IMR-90 (cell line): ENCODE results near the gene TAT. TPM values are rescaled to one million over a fixed set of nuclear protein-coding genes. Genes with fewer than 3 reads are reported as not detected.

ENCODE experiments used
- ATAC-seq: fragments of 200-7000 bp; cut with Tn5 transposase; 2 replicates; pipeline ENCODE4 v1.9.1; 2020; ENCODE audit warnings: low read depth, mild to moderate bottlenecking, moderate library complexity
- BruUV-seq: library from RNA; stranded (reverse); fragments of 400-500 nt; replicated peaks from 2 replicates; lab custom pipeline; 2021; lab: Mats Ljungman, UMichigan
- CTCF ChIA-PET: fragments of 300-600 bp; formaldehyde crosslinking; extraction: SDS; loops from one replicate; lab custom pipeline; 2021; ENCODE audit warnings: antibody characterized with exemption; lab: Yijun Ruan, JAX
- POLR2A ChIA-PET: fragments of 300-600 bp; sonication (Branson Sonifier 250); formaldehyde crosslinking; loops from one replicate; lab custom pipeline; 2022; ENCODE audit warnings: antibody characterized with exemption; ENCODE audit not compliant: unreplicated experiment; lab: Charles Lee
- DNase-seq: peaks from one replicate; pipeline ENCODE4 v3.0.0; 2013
- H2AFZ ChIP-seq: replicated peaks from 2 replicates; pipeline ENCODE3; 2013; ENCODE audit warnings: low read length, mild to moderate bottlenecking; ENCODE audit not compliant: poor library complexity
- H2AK5ac ChIP-seq: 2 replicates; pipeline ENCODE4 v1.6.1; 2013; ENCODE audit warnings: low read depth, low read length, inconsistent platforms
- H2AK9ac ChIP-seq: replicated peaks from 2 replicates; pipeline ENCODE3; 2013; ENCODE audit warnings: mild to moderate bottlenecking, low read depth, low read length, moderate library complexity; ENCODE audit not compliant: poor library complexity
- H2BK120ac ChIP-seq: 2 replicates; pipeline ENCODE4 v1.6.1; 2013; ENCODE audit warnings: low read depth, low read length, inconsistent platforms
- H2BK15ac ChIP-seq: 3 replicates; pipeline ENCODE4 v1.6.1; 2013; ENCODE audit warnings: low read depth, low read length, inconsistent platforms
- H2BK20ac ChIP-seq: 2 replicates; pipeline ENCODE4 v1.6.1; 2013; ENCODE audit warnings: low read depth, mild to moderate bottlenecking, inconsistent platforms, low read length, moderate library complexity
- H2BK5ac ChIP-seq: 2 replicates; pipeline ENCODE4 v1.6.1; 2013; ENCODE audit warnings: mild to moderate bottlenecking, low read depth, low read length, inconsistent platforms; ENCODE audit not compliant: poor library complexity, severe bottlenecking
- H3K14ac ChIP-seq: replicated peaks from 2 replicates; pipeline ENCODE4 v1.6.1; 2013; ENCODE audit warnings: low read depth, low read length, inconsistent platforms
- H3K18ac ChIP-seq: 2 replicates; pipeline ENCODE4 v1.6.1; 2013; ENCODE audit warnings: low read depth, low read length, control low read depth
- H3K23ac ChIP-seq: 2 replicates; pipeline ENCODE4 v1.6.1; 2013; ENCODE audit warnings: low read depth, low read length, inconsistent platforms
- H3K27ac ChIP-seq: 2 replicates; pipeline ENCODE4 v1.5.1; 2013; ENCODE audit warnings: mild to moderate bottlenecking, control low read depth, low read length; ENCODE audit not compliant: insufficient read depth
- H3K27me3 ChIP-seq: 2 replicates; pipeline ENCODE4 v1.6.1; 2013; ENCODE audit warnings: low read length; ENCODE audit not compliant: control insufficient read depth, insufficient read depth
- H3K36me3 ChIP-seq: 2 replicates; pipeline ENCODE4 v1.6.1; 2013; ENCODE audit warnings: low read length, mixed read lengths; ENCODE audit not compliant: control insufficient read depth, insufficient read depth
- H3K4ac ChIP-seq: 2 replicates; pipeline ENCODE4 v1.6.1; 2013; ENCODE audit warnings: low read depth, low read length, inconsistent platforms
- H3K4me1 ChIP-seq: 2 replicates; pipeline ENCODE4 v1.6.1; 2013; ENCODE audit warnings: low read length, mixed read lengths; ENCODE audit not compliant: control insufficient read depth, insufficient read depth
- H3K4me2 ChIP-seq: 2 replicates; pipeline ENCODE4 v1.6.1; 2013; ENCODE audit warnings: low read depth, mild to moderate bottlenecking, control low read depth, low read length, moderate library complexity
- H3K4me3 ChIP-seq: 2 replicates; pipeline ENCODE4 v1.5.1; 2013; ENCODE audit warnings: low read depth, mild to moderate bottlenecking, control low read depth, low read length, moderate library complexity; ENCODE audit not compliant: insufficient read depth
- H3K56ac ChIP-seq: 2 replicates; pipeline ENCODE4 v1.6.1; 2013; ENCODE audit warnings: low read length, inconsistent platforms; ENCODE audit not compliant: insufficient read depth; ENCODE audit errors: extremely low read depth
- H3K79me1 ChIP-seq, 2 experiments: 2 replicates each; pipeline ENCODE4 v1.6.1; 2013; ENCODE audit warnings: low read length in 2 of 2, inconsistent platforms in 1 of 2, low read depth in 1 of 2
- H3K9ac ChIP-seq: 2 replicates; pipeline ENCODE4 v1.6.1; 2013; ENCODE audit warnings: low read depth, low read length, control low read depth
- H3K9me1 ChIP-seq: 2 replicates; pipeline ENCODE4 v1.6.1; 2013; ENCODE audit warnings: low read length, inconsistent platforms; ENCODE audit not compliant: insufficient read depth
- H3K9me3 ChIP-seq: 2 replicates; pipeline ENCODE4 v1.6.1; 2013; ENCODE audit warnings: low read length; ENCODE audit not compliant: control insufficient read depth, insufficient read depth
- H4K20me1 ChIP-seq: 2 replicates; pipeline ENCODE4 v1.6.1; 2013; ENCODE audit warnings: low read length, inconsistent platforms; ENCODE audit not compliant: insufficient read depth
- H4K5ac ChIP-seq: 2 replicates; pipeline ENCODE4 v1.6.1; 2013; ENCODE audit warnings: mild to moderate bottlenecking, low read depth, low read length, control low read depth
- H4K8ac ChIP-seq, 2 experiments: 2 replicates each; pipeline ENCODE4 v1.6.1; 2013; ENCODE audit warnings: low read depth in 2 of 2, low read length in 2 of 2, control low read depth in 1 of 2, inconsistent platforms in 1 of 2
- H4K91ac ChIP-seq: 2 replicates; pipeline ENCODE4 v1.6.1; 2013; ENCODE audit warnings: low read depth, low read length, inconsistent platforms; ENCODE audit not compliant: insufficient read depth
- BHLHE40 ChIP-seq: fragments of 150-350 bp; IDR thresholded peaks from 2 replicates; pipeline ENCODE4 v1.6.1; 2016; ENCODE audit warnings: mild to moderate bottlenecking, low read depth, low read length
- CEBPB ChIP-seq: IDR thresholded peaks from 2 replicates; pipeline ENCODE4 v1.6.1; 2012; ENCODE audit warnings: low read depth, low read length, improper control_type of control experiment
- CHD1 ChIP-seq: IDR thresholded peaks from 2 replicates; pipeline ENCODE4 v1.6.1; 2012; ENCODE audit warnings: low read depth, low read length, improper control_type of control experiment
- CTCF ChIP-seq: conservative IDR thresholded peaks from 2 replicates; pipeline ENCODE4 v1.5.1; 2012; ENCODE audit warnings: mild to moderate bottlenecking, low read depth, low read length, improper control_type of control experiment
- FOS ChIP-seq: fragments of 150-350 bp; IDR thresholded peaks from 2 replicates; pipeline ENCODE4 v1.6.1; 2016; ENCODE audit warnings: low read depth, low read length
- MAZ ChIP-seq: IDR thresholded peaks from 2 replicates; pipeline ENCODE4 v1.6.1; 2012; ENCODE audit warnings: low read depth, mild to moderate bottlenecking, low read length, improper control_type of control experiment, moderate library complexity, borderline replicate concordance
- MXI1 ChIP-seq: IDR thresholded peaks from 2 replicates; pipeline ENCODE4 v1.6.1; 2012; ENCODE audit warnings: low read depth, mild to moderate bottlenecking, low read length, moderate library complexity, borderline replicate concordance
- NFE2L2 ChIP-seq: fragments of 150-350 bp; IDR thresholded peaks from 2 replicates; pipeline ENCODE4 v1.6.1; 2016; ENCODE audit warnings: low read depth, mild to moderate bottlenecking, low read length
- POLR2A ChIP-seq: IDR thresholded peaks from 2 replicates; pipeline ENCODE4 v1.6.1; 2012; ENCODE audit warnings: mild to moderate bottlenecking, low read depth, low read length
- RAD21 ChIP-seq: IDR thresholded peaks from 2 replicates; pipeline ENCODE4 v1.6.1; 2012; ENCODE audit warnings: low read length, improper control_type of control experiment
- RCOR1 ChIP-seq: IDR thresholded peaks from 2 replicates; pipeline ENCODE4 v1.6.1; 2012; ENCODE audit warnings: mild to moderate bottlenecking, low read length, improper control_type of control experiment; ENCODE audit not compliant: insufficient replicate concordance
- RFX5 ChIP-seq: IDR thresholded peaks from 2 replicates; pipeline ENCODE4 v1.8.0; 2012; ENCODE audit warnings: low read depth, mild to moderate bottlenecking, low read length, moderate library complexity
- SMC3 ChIP-seq: fragments of 150-350 bp; IDR thresholded peaks from 2 replicates; pipeline ENCODE4 v1.6.1; 2016; ENCODE audit warnings: low read depth, mild to moderate bottlenecking, antibody characterized with exemption, low read length, moderate library complexity
- WGBS, 2 experiments: methylation state at CpG; one replicate each; pipeline versions ENCODE4 v1.1.5 to v1.1.7; 2013; ENCODE audit warnings: missing lambda C conversion rate in 2 of 2; ENCODE audit not compliant: insufficient read length in 1 of 2; ENCODE audit errors: extremely low coverage in 2 of 2; 5-methylcytosine and 5-hydroxymethylcytosine counted together
- dilution Hi-C: fragments of 300-500 bp; cut with HindIII; formaldehyde crosslinking; loops from one replicate; pipeline ENCODE4 v1.14.3; 2018; ENCODE audit warnings: low sequenced_read_pairs; ENCODE audit not compliant: unreplicated experiment
- in situ Hi-C: fragments of 300-500 bp; cut with MboI; formaldehyde crosslinking; loops from 3 replicates; pipeline ENCODE4 v1.14.3; 2019; ENCODE audit warnings: low sequenced_read_pairs, inconsistent platforms, mixed read lengths
- intact Hi-C: fragments of 100-400 bp; cut with micrococcal nuclease; formaldehyde crosslinking; loops from 2 replicates; pipeline ENCODE4 v1.10.0; 2022
- polyA plus RNA-seq, 3 experiments: library from polyadenylated mRNA; depleted of rRNA; stranded (reverse); fragments of >200 nt; gene quantifications; 2 replicates each; pipeline ENCODE4 v1.2.3, GENCODE V29; 2012; ENCODE audit warnings: low replicate concordance in 1 of 3
- total RNA-seq: library from RNA; depleted of rRNA; stranded (reverse); fragments of >200 nt; gene quantifications from 2 replicates; pipeline ENCODE4 v1.2.3, GENCODE V29; 2012
- TF ChIP-seq, protein P1 (sequence below): fragments of 150-350 bp; IDR thresholded peaks from 2 replicates; pipeline ENCODE4 v1.6.1; 2016; ENCODE audit warnings: low read depth, mild to moderate bottlenecking, low read length, moderate library complexity, borderline replicate concordance
- TF ChIP-seq, protein P2 (sequence below): fragments of 150-350 bp; IDR thresholded peaks from 2 replicates; pipeline ENCODE4 v1.6.1; 2017; ENCODE audit warnings: mild to moderate bottlenecking, antibody characterized with exemption, low read length, low read depth

Gene TAT
- total and polyA plus RNA-seq, 2 of the 4 experiments (the other 2 are of a cell fraction) = not detected

- no peak overlapping the region for H2BK120ac ChIP-seq
- no peaks in the 10 kb centered on the region for H4K20me1 ChIP-seq
- no peak overlapping the region for H2AK9ac ChIP-seq
- CTCF ChIA-PET = interaction anchor here (1.0 kb wide), 1 partner anchor 9 kb away, joined by 3 read pairs; no protein-coding TSS in a partner anchor
- no peak overlapping the region for H2BK15ac ChIP-seq
- no peak overlapping the region for H2AK5ac ChIP-seq
- no peaks in the 10 kb centered on the region for H3K79me1 ChIP-seq
- H3K23ac ChIP-seq = no peak overlapping the region
- no peaks in the 10 kb centered on the region for H3K9me3 ChIP-seq
- intact Hi-C loops (no loop called here), dilution Hi-C loops (no loop called here), in situ Hi-C loops (no loop called here)
- H2AFZ ChIP-seq = no peak overlapping the region
- no peaks in the 10 kb centered on the region for H3K9me1 ChIP-seq
- no CpG with 5 or more reads among the region's 5 CpGs for WGBS, 2 experiments
- ATAC-seq (no peak), DNase-seq (no peak)
- no peak overlapping the region for H3K4me3 ChIP-seq
- no peaks in the 10 kb centered on the region for H3K4me1 ChIP-seq
- H4K8ac ChIP-seq = no peak overlapping the region
- no peak overlapping the region for H4K5ac ChIP-seq
- POLR2A ChIA-PET = no interaction called here
- no peaks in the 10 kb centered on the region for H3K36me3 ChIP-seq
- H2BK20ac ChIP-seq = no peak overlapping the region
- H3K14ac ChIP-seq = no peak overlapping the region
- no peak overlapping the region for H3K4me2 ChIP-seq
- TF ChIP-seq RFX5 = no peak
- no peak for TF ChIP-seq POLR2A
- no peak for TF ChIP-seq CTCF
- TF ChIP-seq, protein P1, sequence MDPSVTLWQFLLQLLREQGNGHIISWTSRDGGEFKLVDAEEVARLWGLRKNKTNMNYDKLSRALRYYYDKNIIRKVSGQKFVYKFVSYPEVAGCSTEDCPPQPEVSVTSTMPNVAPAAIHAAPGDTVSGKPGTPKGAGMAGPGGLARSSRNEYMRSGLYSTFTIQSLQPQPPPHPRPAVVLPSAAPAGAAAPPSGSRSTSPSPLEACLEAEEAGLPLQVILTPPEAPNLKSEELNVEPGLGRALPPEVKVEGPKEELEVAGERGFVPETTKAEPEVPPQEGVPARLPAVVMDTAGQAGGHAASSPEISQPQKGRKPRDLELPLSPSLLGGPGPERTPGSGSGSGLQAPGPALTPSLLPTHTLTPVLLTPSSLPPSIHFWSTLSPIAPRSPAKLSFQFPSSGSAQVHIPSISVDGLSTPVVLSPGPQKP = no peak
- TF ChIP-seq CHD1 = no peak
- no peak for TF ChIP-seq NFE2L2
- TF ChIP-seq RAD21 = no peak
- TF ChIP-seq MAZ = no peak
- TF ChIP-seq, protein P2, sequence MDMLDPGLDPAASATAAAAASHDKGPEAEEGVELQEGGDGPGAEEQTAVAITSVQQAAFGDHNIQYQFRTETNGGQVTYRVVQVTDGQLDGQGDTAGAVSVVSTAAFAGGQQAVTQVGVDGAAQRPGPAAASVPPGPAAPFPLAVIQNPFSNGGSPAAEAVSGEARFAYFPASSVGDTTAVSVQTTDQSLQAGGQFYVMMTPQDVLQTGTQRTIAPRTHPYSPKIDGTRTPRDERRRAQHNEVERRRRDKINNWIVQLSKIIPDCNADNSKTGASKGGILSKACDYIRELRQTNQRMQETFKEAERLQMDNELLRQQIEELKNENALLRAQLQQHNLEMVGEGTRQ = no peak
- TF ChIP-seq BHLHE40 = no peak
- TF ChIP-seq MXI1 = no peak
- no peak for TF ChIP-seq SMC3
- no peak for TF ChIP-seq CEBPB
- no peak for TF ChIP-seq FOS
- no peak for TF ChIP-seq RCOR1
- no peak overlapping the region for H3K56ac ChIP-seq
- H3K18ac ChIP-seq = no peak overlapping the region
- no peak overlapping the region for H3K4ac ChIP-seq
- BruUV-seq = no TSS peak
- H3K27ac ChIP-seq = no peak overlapping the region
- H4K91ac ChIP-seq = no peak overlapping the region
- H3K27me3 ChIP-seq = peaks cover 16% of the 10 kb centered on the region
- no peak overlapping the region for H3K9ac ChIP-seq
- no peak overlapping the region for H2BK5ac ChIP-seq
Measured at GRCh38 chr16:71573387-71574094, 3.4 kb downstream of the TAT start.
